NCI-H2081 (cell line): ENCODE measurements around the gene TK2.

Experiments
- DNase-seq, 2 experiments: peaks; one replicate each; lab custom pipeline; 2025; lab: John Stamatoyannopoulos, UW

TK2 gene

DNA sequence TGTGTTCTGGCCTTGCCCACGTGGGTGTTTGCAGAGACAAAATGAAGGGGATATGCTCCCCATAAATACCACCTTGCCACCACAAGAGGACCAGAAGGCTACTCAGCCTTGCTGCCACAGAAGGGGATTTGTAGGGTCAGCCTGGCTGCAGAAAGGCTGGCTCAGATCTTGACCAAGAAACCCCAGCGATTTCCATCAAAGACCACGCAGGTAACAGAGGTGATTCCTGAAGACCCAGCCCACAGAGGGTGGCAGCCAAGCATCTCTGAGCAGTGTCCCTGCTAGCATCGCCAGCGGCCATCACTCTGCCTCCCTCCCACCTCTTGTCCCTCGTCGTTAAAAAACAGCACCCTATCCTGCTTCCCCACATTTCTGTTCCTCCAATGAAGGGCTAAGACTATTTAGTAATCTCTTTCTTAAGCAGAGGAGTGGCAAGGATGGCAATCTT lies 68.0 kb downstream of the TK2 start:
- no peak for DNase-seq

DNA sequence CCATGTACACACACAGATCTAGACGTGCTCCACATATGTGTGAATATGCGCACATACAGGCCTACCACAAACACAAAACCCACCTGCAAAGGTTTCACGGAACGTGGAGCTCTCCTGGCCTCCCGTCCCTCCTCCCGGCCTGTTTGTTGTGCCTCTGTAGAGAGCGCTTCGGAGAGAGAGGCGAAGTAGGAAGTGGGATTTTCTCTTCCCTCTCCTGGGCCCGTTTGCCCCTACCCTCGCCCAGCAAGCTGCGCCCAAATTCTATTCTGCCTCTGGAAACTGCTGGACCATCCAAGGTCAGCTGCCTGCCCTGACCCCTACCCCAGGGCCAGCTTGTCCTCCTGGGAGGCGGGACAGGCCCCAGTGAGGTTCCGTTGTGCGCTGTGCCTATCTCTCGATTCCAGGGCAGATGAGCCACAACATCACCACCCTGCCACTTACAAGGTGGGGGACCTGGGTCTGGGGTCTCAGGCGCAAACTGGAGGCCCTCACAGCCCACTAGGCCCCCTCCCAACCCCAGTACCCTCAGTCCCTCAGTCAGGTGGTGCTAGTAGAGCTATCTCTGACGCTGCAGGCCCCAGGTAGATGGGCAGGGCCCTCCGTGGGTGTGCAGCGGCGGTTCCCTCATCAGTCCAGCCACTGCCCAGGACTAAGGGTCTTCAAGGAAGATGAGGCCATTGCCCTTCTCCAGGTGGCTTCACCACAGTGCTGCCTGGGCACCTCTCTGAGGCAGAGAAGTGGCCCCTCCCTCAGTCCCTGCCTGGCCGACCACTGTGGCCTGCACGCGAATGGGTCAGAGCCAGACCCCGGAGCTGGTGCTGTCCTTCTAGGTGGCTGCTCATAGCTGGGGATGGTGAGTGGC lies 68.6 kb downstream of the TK2 start:
- no peak for DNase-seq

GRCh38 chr16:66480265-66481080 lies 69.4 kb downstream of the TK2 start:
- DNase-seq: no peak

DNA sequence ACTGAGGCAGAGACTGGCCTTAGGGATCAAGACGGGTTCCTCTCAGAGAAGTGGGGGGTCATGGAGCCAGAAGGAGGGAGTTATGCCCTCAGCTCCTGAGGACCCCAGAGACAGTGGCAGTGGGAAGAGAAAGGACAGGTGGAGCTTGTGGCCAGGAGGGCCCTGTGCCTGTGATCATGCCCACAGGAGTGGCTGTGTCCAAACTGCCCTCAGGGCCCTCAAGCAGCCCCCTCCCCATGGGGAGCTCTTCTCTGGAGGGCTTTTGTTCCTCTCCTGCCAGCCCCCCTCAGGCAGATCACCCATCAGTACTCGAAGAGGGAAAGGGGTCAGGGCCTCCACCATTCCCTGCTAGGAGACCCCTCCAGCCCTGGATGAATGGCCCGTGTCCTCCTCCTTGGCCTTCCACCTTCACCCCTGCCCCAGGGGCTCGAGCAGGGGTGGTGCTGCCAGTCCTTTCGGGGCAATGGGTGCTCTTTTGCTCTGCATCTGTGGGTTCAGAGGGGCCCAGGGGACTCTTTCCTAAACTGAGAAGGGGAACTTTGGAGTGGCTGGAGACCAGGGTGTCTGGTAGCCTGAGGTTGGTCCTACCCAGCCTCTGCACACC lies 70.2 kb downstream of the TK2 start:
- DNase-seq: no peak

- peak in 1 of 2 experiments; percentile 17 for DNase-seq
Observed at GRCh38 chr16:66478733-66479511, 71.0 kb downstream of the TK2 start.

DNA sequence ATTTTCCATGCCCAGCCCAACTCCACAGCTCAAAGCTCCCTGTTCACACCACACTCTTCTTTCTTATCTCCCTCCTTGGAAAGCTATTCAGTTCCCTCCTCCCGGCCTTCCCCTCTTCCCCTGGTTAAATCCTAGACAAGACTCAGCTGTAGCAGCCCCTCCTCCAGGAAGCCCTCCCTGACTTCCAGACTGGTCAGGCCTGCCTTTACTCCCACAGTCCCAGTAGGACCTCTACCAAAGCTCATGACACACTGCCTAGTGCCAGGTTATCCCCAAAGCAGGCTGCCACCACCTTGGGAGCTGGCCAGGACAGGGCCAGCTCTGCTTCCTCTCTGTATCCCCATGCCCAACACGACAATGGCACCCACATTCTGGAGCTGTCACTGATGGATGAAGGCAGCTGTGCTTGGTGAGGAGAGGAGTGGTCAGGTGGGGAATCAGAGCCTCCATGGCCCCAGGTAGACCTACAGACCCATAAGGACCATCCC lies 72.8 kb downstream of the TK2 start:
- no peak for DNase-seq

- DNase-seq: no peak
Observed at GRCh38 chr16:66476328-66477027, 73.4 kb downstream of the TK2 start.

DNA sequence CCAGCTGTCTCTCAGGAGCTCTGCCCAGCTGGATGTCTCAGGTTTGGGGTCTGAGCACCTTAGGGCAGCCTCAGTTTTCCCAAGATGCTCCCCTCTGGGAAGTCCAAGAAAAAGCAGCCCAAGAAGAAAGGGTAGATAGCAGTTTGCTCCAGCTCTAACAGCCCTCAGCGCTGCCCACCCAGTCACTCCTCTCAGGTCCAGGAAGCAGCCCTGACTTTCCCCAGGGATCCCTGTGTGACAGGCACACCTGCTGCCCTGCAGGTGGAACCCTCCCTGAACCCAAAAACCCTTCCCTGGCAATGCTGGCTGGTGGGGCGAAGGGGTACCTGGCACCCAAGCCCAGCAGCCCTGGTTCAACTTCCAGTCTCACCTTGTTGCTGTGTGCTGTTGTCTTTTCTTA lies 74.7 kb downstream of the TK2 start:
- no peak for DNase-seq

GRCh38 chr16:66474750-66475199 lies 75.1 kb downstream of the TK2 start:
- peak in 1 of 2 experiments; percentile 47 for DNase-seq

- peak; percentile 53 to 86 for DNase-seq
Observed at GRCh38 chr16:66473654-66474519, 76.0 kb downstream of the TK2 start.

DNA sequence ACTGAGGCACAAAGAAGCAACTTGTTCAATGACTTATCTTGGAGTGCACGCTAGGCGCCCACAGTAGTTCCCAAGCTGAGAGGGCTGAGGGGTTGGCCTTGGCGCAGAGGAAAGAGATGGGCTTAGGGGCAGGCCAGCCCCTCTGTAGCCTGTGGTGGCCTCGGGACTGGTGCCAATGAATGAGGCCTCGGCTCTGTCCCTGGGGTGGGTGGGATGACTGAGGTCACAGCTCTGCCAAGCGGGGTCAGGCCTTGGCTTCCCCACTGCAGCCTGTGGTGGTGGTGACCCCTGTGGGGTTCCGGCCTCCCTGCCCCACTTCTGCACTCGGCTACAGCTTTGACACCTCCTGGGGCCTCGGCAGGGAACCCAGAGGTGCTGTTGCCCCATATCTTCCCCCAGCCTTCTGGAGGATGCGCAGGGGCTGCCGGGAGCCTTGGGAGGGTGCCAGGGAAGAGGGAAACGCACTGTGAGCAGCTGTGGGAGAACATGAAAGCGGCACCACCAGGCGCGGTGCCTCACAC lies 76.8 kb downstream of the TK2 start:
- peak in 1 of 2 experiments; percentile 11 for DNase-seq

DNA sequence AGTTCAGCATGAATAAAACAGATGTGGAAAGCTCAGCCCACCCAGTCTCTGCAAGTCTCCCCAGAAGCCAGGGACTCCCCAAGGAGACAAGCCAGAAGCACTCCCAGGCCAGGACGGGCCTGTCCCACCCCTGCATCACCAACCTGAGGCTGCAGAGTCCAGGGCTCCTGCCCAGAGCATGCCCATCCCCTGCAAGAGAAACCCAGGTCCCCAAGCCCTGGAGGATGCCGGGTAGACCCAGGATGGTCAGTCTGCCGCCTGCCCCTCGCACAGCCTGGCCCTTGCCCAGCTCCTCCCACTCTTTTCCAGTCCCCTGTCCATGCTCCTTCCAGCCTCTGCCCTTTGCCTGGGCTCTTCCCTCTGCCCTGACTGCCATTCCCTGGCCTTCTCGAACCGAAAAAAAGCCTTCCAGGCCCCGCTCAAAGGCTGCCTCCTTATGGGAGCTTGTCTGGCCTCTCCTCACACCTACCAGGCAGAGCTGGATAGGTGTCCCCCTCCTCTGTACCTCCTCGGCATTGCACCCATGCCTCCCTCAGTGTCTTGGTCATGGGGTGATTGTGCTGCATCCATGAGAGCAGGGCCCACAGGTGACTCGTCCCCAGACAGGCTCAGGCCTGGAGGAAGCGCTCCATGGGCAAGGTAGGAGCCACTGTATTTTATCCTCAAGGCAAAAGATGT lies 78.1 kb downstream of the TK2 start:
- no peak for DNase-seq

DNA sequence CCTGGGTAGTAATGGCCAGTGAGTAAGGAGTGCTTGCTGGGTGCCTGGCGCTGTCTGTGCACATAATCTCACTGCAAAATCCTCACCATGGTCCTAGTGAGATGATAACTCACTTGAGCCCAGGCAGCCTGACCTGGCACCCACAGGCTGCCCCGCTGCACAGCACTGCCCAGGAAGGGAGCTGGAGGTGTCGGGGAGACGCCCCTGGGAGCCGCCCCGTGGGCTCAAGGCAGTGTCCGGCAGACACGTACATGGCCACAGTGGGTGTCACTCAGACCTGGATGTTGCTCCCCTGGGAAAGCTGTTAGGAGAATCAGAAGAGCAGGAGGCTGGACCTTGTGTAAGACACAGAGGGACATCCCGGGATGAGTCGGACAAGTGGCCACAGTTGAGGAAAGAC lies 78.7 kb downstream of the TK2 start:
- no peak for DNase-seq

- no peak for DNase-seq
Observed at GRCh38 chr16:66470556-66470955, 79.4 kb downstream of the TK2 start.

DNA sequence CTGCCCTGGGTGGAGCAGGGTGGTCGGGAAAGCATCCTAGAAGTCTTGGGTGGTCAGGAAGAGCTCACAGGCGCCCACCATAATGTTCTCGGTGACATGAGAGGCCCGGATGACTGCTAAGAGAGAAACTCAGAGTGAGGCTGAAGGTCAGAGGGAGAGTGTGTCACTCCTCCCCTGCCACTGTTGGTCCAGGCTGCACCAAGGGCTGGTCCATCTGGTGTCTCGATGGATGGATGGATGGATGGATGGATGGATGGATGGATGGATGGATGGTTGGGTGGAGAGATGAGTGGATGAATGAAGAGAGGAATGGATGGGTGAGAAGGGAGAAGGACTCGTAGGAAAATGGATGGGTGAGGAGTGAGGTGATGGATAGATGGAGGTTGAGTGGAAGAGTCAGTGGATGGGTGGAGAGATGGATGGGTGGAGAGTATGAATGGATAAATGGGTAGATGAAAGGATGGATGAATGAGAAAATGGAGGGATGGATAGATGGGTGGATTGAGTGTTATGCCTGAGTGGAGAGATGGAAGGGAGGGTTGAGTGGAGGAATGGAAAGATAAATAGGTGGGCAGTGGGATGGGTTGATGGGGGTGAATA lies 79.9 kb downstream of the TK2 start:
- DNase-seq: no peak

DNA sequence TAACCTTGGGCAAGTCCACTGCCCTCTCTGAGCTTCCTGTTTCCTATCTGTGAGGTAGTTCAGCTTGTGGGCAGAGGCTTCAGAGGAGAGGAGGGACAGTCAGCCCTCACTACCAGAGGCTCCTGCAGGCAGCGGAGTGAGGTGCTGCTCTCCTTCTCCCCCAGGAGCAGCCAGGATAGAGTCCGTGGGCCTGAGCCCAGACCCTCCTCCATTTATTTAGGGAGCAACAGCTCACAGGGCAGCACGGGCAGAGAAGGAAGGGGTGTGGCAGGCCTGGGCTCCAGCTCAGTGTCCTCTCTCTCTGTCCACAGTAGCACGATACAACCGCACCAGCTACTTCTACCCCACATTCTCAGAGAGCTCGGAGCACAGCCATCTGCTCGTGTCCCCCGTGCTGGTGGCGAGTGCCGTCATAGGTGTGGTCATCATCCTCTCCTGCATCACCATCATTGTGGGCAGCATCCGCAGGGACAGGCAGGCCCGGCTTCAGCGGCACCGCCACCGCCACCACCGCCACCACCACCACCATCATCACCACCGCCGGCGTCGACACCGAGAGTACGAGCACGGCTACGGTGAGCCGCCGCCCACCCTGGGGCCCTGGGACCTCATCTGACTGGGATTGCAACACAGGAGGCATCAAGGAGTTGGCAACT lies 80.5 kb downstream of the TK2 start:
- no peak for DNase-seq

DNA sequence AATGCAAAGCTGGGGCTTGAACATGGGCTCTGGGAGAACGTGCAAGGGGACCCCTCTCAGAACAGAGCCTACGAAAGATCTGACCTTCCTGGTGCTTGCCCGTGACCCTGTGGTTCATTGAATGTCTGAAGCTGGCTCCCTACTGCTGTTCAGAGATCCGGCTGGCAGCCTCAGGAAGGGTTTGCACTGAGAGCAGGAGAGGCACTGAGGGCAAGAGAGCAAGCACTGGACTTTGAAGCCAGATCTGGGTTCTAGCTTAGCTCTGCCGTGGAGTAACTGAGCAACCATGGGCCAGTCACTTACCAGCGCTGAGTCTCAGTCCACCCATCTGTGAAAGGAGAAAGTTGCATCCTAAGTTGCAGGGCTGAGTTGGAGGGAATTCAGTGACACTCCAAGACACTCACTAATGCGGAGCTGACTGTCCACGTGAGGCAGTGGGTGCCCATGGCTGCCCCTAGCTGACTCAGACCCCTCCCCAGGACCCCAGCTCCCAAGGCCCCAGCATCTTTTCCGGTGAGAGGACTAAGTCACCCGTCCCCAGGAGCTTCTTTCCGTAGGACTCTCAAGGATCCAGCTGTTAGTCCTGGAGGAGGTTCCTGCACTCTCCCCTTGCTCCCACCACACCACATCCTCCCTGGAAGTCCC lies 81.5 kb downstream of the TK2 start:
- DNase-seq: no peak

GRCh38 chr16:66467611-66468010 lies 82.3 kb downstream of the TK2 start:
- DNase-seq: no peak
